Stimulated activated CD8-positive, alpha-beta memory T cell treated with anti-CD3 and anti-CD28 coated beads, Interleukin-12 subunit alpha, Interleukin-12 subunit beta, amount 100 ng/mL, for 24 hours (primary cell): ENCODE measurements around the gene CGNL1.

Experiments used
- DNase-seq: peaks from one replicate; pipeline ENCODE4 v3.0.0-alpha.2; 2020; ENCODE audit errors: extremely low read depth

CGNL1 gene

DNA sequence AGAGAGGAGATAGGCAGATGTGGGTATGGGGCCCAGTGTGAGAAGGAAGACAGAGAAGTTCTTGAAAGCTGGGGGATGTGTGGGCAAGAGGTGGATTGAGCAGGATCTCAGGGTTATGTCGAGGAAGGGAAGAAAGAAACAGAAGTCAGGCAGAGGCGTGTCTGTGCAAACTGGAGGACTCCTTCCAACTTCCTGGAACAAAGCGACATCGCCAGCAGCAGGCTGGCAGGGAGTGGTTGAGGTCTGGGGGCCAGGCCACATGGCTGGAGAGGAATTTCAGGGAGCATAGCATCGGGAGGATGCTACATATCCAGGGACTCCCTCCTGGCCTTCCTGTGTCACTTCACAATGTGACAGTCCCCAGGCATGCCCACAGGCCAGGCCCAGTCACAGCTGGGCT is 172.5 kb downstream of the CGNL1 start:
- DNase-seq: no peak

DNA sequence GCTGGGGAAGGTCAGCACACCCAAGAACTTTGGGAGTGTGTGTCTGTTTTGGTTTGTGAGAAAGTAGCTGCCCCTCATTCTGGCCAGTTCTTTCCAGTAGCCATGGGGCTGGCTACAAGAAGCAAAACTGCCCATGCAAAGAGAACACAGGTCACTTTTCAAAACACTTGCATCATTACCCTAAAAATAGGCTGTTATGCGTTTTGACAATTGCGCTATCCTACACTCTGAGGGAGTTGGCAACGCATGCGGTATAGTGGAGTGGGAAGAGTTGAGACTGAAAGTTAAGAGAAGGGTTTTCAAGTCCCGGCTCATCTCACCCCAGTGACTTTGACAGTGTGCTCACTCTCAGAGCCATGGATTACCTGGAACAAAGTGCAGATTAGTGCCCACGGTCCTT is 173.6 kb downstream of the CGNL1 start:
- DNase-seq: no peak

DNA sequence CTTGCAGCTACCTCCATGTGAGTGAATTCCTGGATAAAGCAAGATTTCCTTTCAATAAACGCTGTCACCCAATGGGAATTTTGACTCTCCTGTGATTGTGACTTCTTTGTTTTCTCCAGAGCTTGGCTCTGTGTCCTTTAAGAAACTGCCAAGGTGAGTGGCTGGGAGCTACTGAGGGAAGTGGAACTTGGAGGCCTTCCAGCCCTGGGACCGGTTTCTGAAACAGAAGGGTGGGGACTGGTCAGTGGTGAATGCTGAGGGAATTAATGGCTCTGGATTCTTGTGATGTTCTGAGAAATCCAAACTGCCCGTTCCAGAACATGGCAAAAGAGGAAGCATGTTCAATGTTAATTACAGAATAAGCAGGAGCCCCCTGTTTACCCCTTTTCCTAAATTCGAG is 174.3 kb downstream of the CGNL1 start:
- no peak for DNase-seq

- no peak for DNase-seq
Observed at GRCh38 chr15:57551715-57552677, 175.7 kb downstream of the CGNL1 start.

GRCh38 chr15:57552678-57553334 is 176.5 kb downstream of the CGNL1 start:
- no peak for DNase-seq

DNA sequence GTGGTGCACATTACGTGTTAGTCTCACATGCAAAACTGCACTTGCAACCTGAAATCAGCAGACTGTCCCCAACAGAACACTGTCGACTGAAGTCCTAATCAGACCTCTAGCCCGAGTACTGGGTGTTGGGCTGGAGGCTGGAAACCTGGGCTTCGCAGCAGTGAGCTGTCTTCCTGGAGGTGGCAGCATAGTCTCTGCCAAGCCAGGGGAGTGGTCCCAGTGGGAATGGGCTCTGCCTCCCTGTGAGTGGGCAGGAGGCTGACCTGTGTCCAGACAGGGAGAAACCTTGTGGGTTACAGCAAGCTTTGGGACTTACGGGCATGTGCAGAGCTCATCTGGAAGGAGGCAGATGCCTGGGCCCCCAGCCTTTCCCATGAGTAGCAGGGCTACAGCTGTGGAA is 177.2 kb downstream of the CGNL1 start:
- DNase-seq: no peak

DNA sequence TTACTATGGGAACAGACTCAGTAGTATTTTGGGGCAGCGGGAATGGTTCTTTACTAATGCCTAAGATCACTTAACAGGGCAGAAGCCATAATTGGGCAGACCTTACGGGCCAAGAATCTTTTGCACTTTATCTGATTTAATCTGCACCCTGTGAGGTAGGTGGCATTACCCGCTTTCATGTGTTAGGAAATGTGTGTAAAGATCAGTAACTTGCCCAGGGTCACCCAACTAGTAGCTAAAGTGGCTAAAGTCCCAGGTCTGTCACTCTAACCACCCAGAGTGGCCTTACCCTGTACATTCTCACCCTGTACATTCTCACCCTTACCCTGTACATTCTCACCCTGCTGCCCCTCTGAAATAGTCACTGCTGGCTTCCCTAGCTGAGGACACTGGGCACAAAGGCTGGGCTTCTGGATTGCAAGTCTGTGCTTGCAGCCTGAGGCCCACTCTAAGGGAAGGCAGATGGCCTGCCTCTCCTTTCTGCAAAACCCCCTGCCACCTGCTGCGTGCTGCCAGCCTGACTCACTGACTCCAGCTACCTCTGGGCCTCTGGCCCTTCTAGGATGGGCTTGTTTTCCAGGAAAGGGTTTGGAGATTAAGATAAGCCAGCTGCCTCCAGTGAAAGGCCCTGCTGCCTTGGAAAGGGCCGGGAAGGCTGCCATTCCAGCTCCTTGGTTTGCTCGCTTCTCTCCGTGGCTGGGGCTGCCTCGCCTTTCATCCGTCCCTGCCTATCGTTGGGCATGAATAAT is 177.9 kb downstream of the CGNL1 start:
- DNase-seq: no peak

DNA sequence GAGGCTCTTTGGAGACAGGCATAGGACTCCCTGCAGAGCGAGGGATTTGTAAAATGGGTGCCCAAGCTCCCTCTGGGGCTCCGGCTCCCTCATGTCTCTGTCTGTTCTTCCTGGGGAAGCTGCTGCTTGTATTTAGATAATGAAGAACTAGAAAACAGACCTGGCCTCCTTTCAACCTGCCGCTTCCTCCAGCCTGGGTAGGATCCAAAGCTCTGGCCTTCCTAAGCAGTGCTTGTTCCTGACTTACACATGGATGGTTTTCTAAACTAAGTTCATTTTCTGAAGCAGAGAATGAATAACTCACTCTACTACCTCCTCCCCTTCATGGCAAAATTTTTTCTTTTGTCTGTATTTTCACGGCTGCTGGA is 178.5 kb downstream of the CGNL1 start:
- no peak for DNase-seq

- DNase-seq: no peak
Observed at GRCh38 chr15:57555270-57555669, 179.0 kb downstream of the CGNL1 start.

GRCh38 chr15:57556040-57556439 is 179.7 kb downstream of the CGNL1 start:
- DNase-seq: no peak

DNA sequence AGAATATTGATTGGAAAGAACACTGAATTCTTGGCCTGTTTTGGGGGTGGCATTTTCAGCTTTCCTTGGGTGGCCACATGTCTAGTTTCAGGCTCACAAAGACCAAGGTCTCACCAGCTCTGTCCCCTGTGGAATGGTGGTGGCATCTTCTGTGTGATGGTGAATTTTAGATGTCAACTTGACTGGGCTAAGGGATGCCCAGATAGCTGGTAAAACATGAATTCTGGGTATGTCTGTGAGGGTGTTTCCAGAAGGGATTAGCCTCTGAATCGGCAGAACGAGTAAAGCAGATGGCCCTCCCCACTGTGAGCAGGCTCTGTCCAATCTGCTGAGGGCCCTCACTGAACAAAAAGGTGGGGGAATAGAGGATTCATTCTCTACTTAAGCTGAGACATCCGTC is 181.0 kb downstream of the CGNL1 start:
- DNase-seq: no peak

GRCh38 chr15:57557810-57558209 is 181.5 kb downstream of the CGNL1 start:
- DNase-seq: no peak

DNA sequence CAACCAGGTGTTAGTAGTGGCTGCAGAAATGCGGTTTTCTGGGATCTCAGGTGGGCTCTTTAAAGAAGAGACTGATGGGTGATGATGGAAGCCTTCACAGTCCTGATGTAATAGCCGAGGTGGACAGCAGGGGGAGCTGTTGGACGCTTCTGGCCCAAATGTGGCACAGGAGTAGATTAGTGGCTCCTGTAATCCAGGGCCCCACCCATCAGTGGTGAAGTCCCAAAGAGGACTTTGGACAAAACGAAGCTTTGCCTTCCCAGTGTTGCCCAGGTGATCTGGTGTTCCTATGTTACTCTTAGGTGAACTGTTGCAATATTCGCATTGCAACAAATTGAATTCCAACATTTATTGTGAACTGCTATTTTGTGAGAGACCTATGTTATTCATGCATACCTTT is 183.6 kb downstream of the CGNL1 start:
- peak; percentile 28 for DNase-seq

GRCh38 chr15:57561041-57561711 is 184.9 kb downstream of the CGNL1 start:
- DNase-seq: peak; percentile 22

DNA sequence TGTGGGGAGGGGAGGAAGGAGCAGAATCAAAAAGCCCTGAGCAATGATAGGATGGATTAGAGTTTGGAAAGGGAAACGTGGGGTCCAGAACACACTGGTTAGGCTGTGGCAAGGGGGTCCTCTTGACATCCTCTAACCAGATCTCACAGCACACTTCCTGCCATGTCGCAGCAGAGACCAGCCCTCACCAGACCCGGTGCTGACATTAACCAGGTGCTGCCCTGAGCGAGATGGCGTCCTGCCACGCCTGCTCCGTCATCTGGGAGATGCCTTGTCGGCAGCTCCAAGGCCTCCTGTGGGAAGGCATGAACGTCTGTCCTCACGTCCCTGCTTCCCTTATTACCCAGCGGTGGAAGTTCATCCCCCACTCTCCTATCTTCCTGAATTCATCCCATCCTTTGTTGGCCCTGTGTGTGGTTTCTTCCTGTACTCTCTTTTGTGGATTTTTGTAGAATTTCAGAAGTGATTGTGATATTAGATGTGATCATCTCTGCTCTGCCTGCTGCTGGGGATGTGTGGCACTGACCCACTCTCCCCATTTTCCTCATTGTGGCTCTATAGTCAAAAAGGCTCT is 186.0 kb downstream of the CGNL1 start:
- no peak for DNase-seq

GRCh38 chr15:57563416-57563815 is 187.1 kb downstream of the CGNL1 start:
- DNase-seq: no peak

- no peak for DNase-seq
Observed at GRCh38 chr15:57565311-57565710, 189.0 kb downstream of the CGNL1 start.

DNA sequence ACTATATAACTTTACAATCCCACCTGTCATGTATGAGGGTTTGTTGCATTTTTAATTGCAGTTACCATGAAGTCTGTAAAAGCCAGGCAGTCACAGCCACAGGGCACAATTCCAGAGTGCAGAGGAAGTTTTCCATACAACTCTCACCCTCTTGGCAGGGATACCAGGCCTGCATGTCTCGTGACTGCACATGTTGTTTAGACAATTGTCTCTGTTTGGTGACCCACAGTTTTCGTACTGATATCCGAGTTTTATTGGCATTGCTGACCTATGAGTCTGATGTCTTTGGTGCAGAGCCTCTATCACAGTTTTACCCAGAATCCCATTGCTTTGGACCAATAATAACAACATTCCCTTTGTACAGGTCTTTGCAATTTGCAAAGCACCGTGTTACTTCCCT is 190.5 kb downstream of the CGNL1 start:
- DNase-seq: no peak

DNA sequence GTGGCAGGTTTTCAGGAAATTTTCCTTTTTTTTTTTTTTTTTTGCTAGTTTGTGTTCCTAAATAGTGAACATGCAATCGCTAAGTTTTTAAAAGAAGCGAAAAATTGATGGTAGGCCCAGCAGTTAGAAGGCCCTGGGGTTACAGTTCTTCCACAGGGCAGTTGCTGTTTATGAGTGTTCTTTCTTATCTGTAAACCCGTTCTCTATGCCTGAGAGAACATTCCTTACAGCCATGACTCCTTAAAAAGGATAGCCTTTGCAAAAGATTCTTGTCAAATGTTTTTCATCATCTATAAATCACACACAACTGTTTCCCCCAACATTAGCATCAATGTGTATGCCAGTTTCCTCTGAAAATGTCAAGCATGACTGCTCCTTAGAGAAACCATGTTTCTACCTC is 191.6 kb downstream of the CGNL1 start:
- no peak for DNase-seq

- no peak for DNase-seq
Observed at GRCh38 chr15:57568299-57568698, 192.0 kb downstream of the CGNL1 start.

DNA sequence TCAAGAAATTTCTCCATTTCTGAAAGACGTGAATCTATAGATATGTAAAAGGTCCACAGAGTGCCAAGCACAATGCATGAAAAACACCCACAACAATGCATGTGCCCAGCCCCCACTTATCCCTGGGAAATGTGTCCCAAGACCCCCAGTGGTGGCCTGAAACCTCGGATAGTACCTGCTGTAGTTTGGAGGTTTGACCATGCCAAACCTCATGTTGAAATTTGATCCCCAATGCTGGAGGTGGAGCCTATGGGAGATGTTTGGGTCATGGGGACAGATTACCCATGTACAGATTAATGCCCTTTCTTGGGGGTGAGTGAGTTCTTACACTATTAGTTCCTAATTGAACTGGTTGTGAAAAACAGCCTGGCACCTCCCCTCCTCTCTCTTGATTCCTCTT is 194.0 kb downstream of the CGNL1 start:
- DNase-seq: no peak

DNA sequence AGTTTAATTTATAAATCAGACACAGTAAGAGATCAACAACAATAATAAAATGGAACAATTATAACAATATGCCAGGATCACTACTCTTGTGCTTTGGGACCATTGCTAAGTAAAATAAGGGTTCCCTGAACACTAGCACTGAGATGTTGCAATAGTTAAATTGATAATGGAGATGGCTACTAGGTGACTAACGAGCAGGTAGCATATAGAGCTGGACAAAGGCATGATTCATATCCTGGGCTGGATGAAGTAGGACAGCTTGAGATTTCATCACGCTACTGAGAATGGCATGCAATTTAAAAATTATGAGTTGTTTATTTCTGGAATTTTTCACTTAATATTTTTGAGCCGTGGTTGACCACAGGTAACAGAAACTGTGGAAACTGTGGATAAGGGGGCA is 194.7 kb downstream of the CGNL1 start:
- no peak for DNase-seq
